Esophagus muscularis mucosa (tissue), 4 donors: ENCODE measurements around the gene TMEM198. TPM values are rescaled to one million over a fixed set of nuclear protein-coding genes. Genes with fewer than 3 reads are reported as not detected.
A peak's percentile ranks its signal among the peaks of the same experiment; 100 is the strongest.

Experiments
- DNase-seq: peaks from one replicate; pipeline ENCODE4 v3.0.0-alpha.2; 2017; ENCODE audit errors: extremely low spot score
- H3K27ac ChIP-seq, 4 donors: fragments of 200-600 bp; sonication (generic); replicated peaks in 1 of 4; 1 replicate in 3 of 4; 2 replicates in 1 of 4; pipeline ENCODE4 v1.5.1; 2016 to 2019; ENCODE audit warnings: mild to moderate bottlenecking in 1 of 4
- H3K27me3 ChIP-seq, 4 donors: fragments of 200-600 bp; sonication (generic); one replicate each; pipeline versions ENCODE4 v1.5.1 to v1.6.0; 2016 to 2019
- H3K36me3 ChIP-seq, 4 donors: fragments of 200-600 bp; sonication (generic); one replicate each; pipeline ENCODE4 v1.5.1; 2016 to 2019
- H3K4me1 ChIP-seq, 4 donors: fragments of 200-600 bp; sonication (generic); one replicate each; pipeline ENCODE4 v1.5.1; 2016 to 2019
- H3K4me3 ChIP-seq, 4 donors: fragments of 200-600 bp; sonication (generic); 1 replicate in 2 of 4; 2 replicates in 2 of 4; pipeline ENCODE4 v1.5.1; 2016 to 2019; ENCODE audit warnings: mild to moderate bottlenecking in 4 of 4, moderate library complexity in 1 of 4
- H3K9me3 ChIP-seq, 4 donors: fragments of 200-600 bp; sonication (generic); 1 replicate in 3 of 4; 2 replicates in 1 of 4; pipeline ENCODE4 v1.5.1; 2016 to 2019
- EP300 ChIP-seq: sonication (generic); formaldehyde crosslinking; IDR thresholded peaks from one replicate; pipeline ENCODE4 v1.6.1; 2017; ENCODE audit warnings: antibody characterized with exemption
- POLR2A ChIP-seq: fragments of 450-650 bp; IDR thresholded peaks from one replicate; pipeline ENCODE4 v1.6.1; 2017; ENCODE audit warnings: antibody characterized with exemption, moderate library complexity, mild to moderate bottlenecking, low read depth
- POLR2AphosphoS5 ChIP-seq, 2 donors: sonication (generic); formaldehyde crosslinking; IDR thresholded peaks; one replicate each; pipeline ENCODE4 v1.6.1; 2017; ENCODE audit warnings: antibody characterized with exemption in 2 of 2
- WGBS: methylation state at CpG from one replicate; pipeline ENCODE4 v1.1.5; 2018; 5-methylcytosine and 5-hydroxymethylcytosine counted together
- intact Hi-C: fragments of 100-400 bp; cut with DNase I; formaldehyde crosslinking; loops from one replicate; pipeline ENCODE4 v1.15.1; 2023
- total RNA-seq, 4 donors: library from RNA; depleted of rRNA; stranded (reverse); fragments of >200 nt; gene quantifications; one replicate each; pipeline versions ENCODE4 v1.1.0 to v1.2.1, GENCODE V29; 2016
- TF ChIP-seq, protein P1 (sequence below), 3 experiments: fragments of 200-600 bp in 2 of 3; fragments of 450-650 bp in 1 of 3; sonication (generic) in 2 of 3; IDR thresholded peaks; one replicate each; pipeline ENCODE4 v1.5.1; 2017 to 2019; ENCODE audit warnings: antibody characterized with exemption in 3 of 3, mild to moderate bottlenecking in 2 of 3, moderate library complexity in 1 of 3

Gene TMEM198
- total RNA-seq, 4 donors from 2014 or later = 3.7 to 4.7 (median 4.2) TPM

DNA sequence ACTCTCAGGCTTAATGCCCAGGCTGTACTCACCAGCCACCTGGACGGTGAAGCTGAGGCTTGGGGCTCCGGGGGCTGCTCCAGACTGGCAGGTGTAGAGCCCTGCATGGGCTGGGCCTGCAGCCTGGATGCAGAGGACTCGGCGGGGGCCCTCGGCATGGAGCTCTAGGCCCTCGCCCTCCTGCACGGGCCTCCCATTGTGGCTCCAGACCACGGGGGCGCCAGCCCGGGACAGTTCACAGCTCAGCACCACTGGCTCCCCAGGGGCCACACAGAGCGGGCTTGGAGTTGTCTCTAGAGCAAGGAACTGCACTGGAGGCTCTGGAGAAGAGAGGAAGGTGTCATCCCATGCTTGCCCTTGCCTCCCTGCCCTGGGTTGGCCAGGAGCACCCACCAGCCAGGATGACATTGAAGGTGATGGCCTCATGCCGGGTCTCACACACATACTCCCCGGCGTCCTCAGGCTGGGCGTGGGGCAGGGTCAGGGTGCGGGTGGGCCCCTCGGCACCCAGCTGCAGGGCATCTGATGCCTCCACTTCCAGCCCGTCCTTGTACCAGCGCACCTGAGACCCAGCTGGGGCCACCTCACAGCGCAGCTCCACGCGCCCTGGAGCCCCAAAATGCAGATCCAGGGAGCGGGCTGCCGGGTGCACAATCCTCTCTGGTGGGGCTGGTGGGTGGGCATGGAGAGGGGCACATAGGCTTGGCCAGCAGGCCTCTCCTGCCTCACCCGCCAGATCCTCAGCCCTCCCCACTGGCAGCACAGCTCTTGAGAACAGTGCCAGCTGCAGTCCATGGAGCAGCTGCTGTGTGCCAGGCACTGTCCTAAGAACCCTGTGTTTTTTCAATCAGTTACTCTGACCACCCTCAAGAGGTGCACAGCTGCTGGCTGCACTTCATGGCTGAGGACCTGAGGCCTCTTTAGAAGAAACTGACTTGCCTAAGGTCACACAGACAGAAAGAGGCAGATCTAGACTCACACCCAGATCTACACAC is 14.3 kb downstream of the TMEM198 start:
- no peaks in the 10 kb centered on the region for H3K9me3 ChIP-seq
- no peak overlapping the region for H3K4me3 ChIP-seq
- no peak overlapping the region for H3K27ac ChIP-seq
- peaks cover 4 to 66% (median 44%) of the 10 kb centered on the region in 4 donors for H3K36me3 ChIP-seq
- H3K27me3 ChIP-seq = peaks cover 0 to 5% (median 0%) of the 10 kb centered on the region in 4 donors
- no peak for DNase-seq
- intact Hi-C loops = no loop called here
- 95% methylated on average over 12 of the region's 25 CpGs for WGBS
- peaks cover 6 to 24% (median 20%) of the 10 kb centered on the region in 4 donors for H3K4me1 ChIP-seq
- TF ChIP-seq, protein P1, sequence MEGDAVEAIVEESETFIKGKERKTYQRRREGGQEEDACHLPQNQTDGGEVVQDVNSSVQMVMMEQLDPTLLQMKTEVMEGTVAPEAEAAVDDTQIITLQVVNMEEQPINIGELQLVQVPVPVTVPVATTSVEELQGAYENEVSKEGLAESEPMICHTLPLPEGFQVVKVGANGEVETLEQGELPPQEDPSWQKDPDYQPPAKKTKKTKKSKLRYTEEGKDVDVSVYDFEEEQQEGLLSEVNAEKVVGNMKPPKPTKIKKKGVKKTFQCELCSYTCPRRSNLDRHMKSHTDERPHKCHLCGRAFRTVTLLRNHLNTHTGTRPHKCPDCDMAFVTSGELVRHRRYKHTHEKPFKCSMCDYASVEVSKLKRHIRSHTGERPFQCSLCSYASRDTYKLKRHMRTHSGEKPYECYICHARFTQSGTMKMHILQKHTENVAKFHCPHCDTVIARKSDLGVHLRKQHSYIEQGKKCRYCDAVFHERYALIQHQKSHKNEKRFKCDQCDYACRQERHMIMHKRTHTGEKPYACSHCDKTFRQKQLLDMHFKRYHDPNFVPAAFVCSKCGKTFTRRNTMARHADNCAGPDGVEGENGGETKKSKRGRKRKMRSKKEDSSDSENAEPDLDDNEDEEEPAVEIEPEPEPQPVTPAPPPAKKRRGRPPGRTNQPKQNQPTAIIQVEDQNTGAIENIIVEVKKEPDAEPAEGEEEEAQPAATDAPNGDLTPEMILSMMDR (IDR thresholded peaks at IDR 0.05) = no peak
- TF ChIP-seq POLR2A (no peak), POLR2AphosphoS5 (IDR thresholded peaks at IDR 0.05) (no peak), EP300 (no peak)

DNA sequence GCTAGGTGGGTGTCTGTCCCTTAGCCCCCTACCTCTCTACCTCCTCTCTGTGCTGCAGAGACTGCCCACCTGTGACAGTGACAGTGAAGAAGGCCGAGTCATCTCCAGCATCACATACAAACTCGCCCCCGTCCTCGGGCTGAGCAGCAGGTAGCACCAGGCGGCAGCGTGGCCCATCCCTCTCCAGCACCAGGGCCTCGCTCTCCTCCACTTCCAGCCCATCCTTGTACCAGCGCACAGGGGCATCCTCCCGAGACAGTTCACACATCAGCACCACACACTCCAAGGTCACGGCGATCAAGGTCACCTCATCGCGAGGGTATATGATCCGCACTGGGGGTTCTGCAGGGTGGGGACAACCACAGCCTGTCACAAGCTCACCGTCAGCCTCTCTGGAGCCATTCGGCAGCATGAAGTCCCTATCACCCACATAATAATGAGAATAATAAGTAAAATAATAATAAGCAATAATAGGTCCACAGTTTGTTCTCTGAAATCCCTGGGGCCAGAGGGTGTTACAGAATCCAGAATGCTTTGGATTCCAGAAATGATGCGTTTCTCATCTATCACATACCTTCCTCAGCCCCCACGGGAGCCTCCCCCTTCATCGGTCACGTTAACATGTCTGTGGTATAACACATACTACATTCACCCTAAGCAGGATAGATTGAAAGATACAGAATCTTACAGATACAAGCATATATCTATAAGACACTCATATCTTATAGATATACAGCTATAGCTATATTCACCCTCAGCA is 15.5 kb downstream of the TMEM198 start:
- intact Hi-C loops = no loop called here
- DNase-seq = no peak
- Histone ChIP-seq H3K4me3 (no peak overlapping the region), H3K9me3 (no peaks in the 10 kb centered on the region), H3K27me3 (no peaks in the 10 kb centered on the region), H3K4me1 (peaks cover 3 to 18% (median 16%) of the 10 kb centered on the region in 4 donors), H3K27ac (no peak overlapping the region), H3K36me3 (peaks cover 4 to 77% (median 56%) of the 10 kb centered on the region in 4 donors)
- TF ChIP-seq POLR2A (no peak), EP300 (no peak), POLR2AphosphoS5 (IDR thresholded peaks at IDR 0.05) (no peak)
- TF ChIP-seq, protein P1 (IDR thresholded peaks at IDR 0.05) = no peak
- WGBS = 91% methylated on average over 20 of the region's 20 CpGs

DNA sequence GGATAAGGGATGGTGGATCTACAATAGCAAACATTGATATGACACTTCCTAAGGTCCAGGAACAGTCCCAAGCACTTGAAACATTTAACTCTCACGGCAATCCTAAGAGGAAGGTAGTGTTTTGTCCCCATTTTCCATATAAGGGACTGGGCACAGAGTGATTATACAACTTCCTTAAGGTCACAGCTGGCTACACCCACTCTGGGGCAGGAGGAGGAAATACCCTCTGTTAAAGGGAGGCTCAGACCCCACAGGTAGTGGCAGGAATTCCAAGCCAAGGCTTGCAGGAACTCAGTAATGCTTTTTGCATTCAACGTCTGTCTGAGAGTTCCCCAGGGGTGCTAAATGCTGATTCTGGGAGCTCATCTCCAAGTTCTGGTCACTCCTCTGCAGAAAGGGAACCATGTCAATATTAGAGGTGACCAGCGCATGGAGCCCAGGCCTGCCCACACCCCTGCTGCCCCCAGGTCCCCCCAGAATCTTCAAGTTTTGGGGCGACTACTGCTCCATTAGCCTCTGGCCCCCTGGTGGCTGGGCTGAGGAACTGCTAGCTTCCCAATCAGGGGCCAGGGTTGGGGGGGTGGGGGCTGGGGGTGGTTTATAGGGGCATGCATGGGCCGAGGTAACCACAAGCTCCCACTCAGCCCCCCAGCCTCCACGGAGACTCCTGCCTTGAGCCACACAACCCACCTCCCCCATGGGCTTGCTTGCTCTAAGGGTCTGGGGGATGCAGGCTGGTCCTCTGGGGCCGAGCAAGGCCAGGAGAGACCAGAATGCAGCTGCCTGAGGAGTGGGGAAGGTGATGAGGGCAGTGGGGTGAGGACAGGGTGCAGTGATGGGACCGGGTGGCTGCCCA is 16.4 kb downstream of the TMEM198 start:
- H3K4me3 ChIP-seq = no peak overlapping the region
- intact Hi-C loops = loop anchor here (5.0 kb wide), 1 partner anchor 37 kb away; the partner anchor contains the start of gene STK11IP
- 37% methylated on average over 6 of the region's 8 CpGs for WGBS
- H3K36me3 ChIP-seq = peaks cover 4 to 79% (median 62%) of the 10 kb centered on the region in 4 donors
- no peaks in the 10 kb centered on the region for H3K27me3 ChIP-seq
- DNase-seq = no peak
- no peak overlapping the region for H3K27ac ChIP-seq
- H3K4me1 ChIP-seq = peaks cover 3 to 18% (median 16%) of the 10 kb centered on the region in 4 donors
- TF ChIP-seq EP300 = no peak
- TF ChIP-seq, protein P1 (IDR thresholded peaks at IDR 0.05) = peak; percentile 40 to 91 (median 68)
- no peaks in the 10 kb centered on the region for H3K9me3 ChIP-seq

DNA sequence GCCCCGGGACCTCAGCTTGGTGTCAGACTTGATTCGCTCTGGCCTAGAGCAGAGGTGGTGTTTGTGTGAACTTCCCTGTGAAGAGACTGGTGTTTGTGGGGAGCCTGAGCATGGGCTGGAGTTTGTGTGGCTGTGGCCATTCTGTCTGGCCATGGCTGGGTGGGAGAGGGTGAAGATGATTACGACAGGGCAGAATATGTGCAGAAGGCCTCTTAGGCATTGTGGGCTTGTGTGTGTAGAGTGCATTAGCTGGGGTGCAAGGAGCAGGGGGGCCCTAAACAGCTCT is 17.0 kb downstream of the TMEM198 start:
- 100% methylated on average over 2 of the region's 3 CpGs for WGBS
- no peaks in the 10 kb centered on the region for H3K27me3 ChIP-seq
- peaks cover 3 to 18% (median 16%) of the 10 kb centered on the region in 4 donors for H3K4me1 ChIP-seq
- intact Hi-C loops = loop anchor here (5.0 kb wide), 1 partner anchor 36 kb away; the partner anchor contains the start of gene STK11IP
- no peak for DNase-seq
- TF ChIP-seq, protein P1 (IDR thresholded peaks at IDR 0.05) = no peak
- no peak for TF ChIP-seq EP300
- H3K9me3 ChIP-seq = no peaks in the 10 kb centered on the region
- H3K4me3 ChIP-seq = no peak overlapping the region
- no peak overlapping the region for H3K27ac ChIP-seq
- peaks cover 4 to 77% (median 59%) of the 10 kb centered on the region in 4 donors for H3K36me3 ChIP-seq
